ENCODE measurements around the gene GCGR. TPM values are rescaled to one million over a fixed set of nuclear protein-coding genes. Genes with fewer than 3 reads are reported as not detected.
A peak's percentile ranks its signal among the peaks of the same experiment; 100 is the strongest.

Gene GCGR
- polyA plus RNA-seq, 1 donor from 2014 or later: not detected

- TF ChIP-seq CTCF (IDR thresholded peaks at IDR 0.05; ENCODE audit: poor library complexity, severe bottlenecking): no peak
- TF ChIP-seq TAF1 (IDR thresholded peaks at IDR 0.05; ENCODE audit: low read depth): no peak
- Histone ChIP-seq H3K27ac (ENCODE audit: low read length) (peak within 1 kb of the TSS; percentile 77), H3K9ac (ENCODE audit: low read length) (peak within 1 kb of the TSS; percentile 98), H3K27me3 (ENCODE audit: insufficient read depth, low read depth, low read length) (no peaks in the 10 kb centered on the region), H3K9me2 (ENCODE audit: insufficient read depth, low read length) (no peaks in the 10 kb centered on the region), H3K79me2 (replicated peaks; ENCODE audit: insufficient read depth, low read length) (peaks cover 29% of the 10 kb centered on the region), H3K4me2 (ENCODE audit: low read length) (peak within 1 kb of the TSS; percentile 80), H3K36me3 (ENCODE audit: insufficient read depth, low read length) (no peaks in the 10 kb centered on the region), H3F3A (ENCODE audit: insufficient read depth, low read length, poor library complexity, severe bottlenecking) (no peaks in the 10 kb centered on the region), H3K9me3 (ENCODE audit: low read length) (no peaks in the 10 kb centered on the region), H4K20me1 (ENCODE audit: insufficient read depth) (peaks cover 4% of the 10 kb centered on the region), H2AFZ (ENCODE audit: low read depth, low read length) (no peak within 1 kb of the TSS), H3K4me3 (ENCODE audit: low read length) (peak within 1 kb of the TSS; percentile 97)
Observed at GRCh38 chr17:81834831-81835267, 30.9 kb downstream of the GCGR start, which contains the start of gene PPP1R27. Gene PPP1R27 (minus strand): TSS chr17:81835050. CDS start chr17:81834953, 97 bp downstream.

- Histone ChIP-seq H3K27ac (ENCODE audit: low read length) (no peak overlapping the region), H3K4me3 (ENCODE audit: low read length) (no peak overlapping the region), H3K36me3 (ENCODE audit: insufficient read depth, low read length) (no peaks in the 10 kb centered on the region), H3K9me3 (ENCODE audit: low read length) (no peaks in the 10 kb centered on the region), H2AFZ (ENCODE audit: low read depth, low read length) (no peak overlapping the region), H3K9ac (ENCODE audit: low read length) (no peak overlapping the region), H3K79me2 (replicated peaks; ENCODE audit: insufficient read depth, low read length) (peaks cover 10% of the 10 kb centered on the region), H3K9me2 (ENCODE audit: insufficient read depth, low read length) (no peaks in the 10 kb centered on the region), H3F3A (ENCODE audit: insufficient read depth, low read length, poor library complexity, severe bottlenecking) (no peaks in the 10 kb centered on the region), H3K4me2 (ENCODE audit: low read length) (no peak overlapping the region), H3K27me3 (ENCODE audit: insufficient read depth, low read depth, low read length) (no peaks in the 10 kb centered on the region), H4K20me1 (ENCODE audit: insufficient read depth) (no peaks in the 10 kb centered on the region)
- no peak for TF ChIP-seq POLR2AphosphoS5 (IDR thresholded peaks at IDR 0.05)
- TF ChIP-seq CTCF (IDR thresholded peaks at IDR 0.05; ENCODE audit: poor library complexity, severe bottlenecking): no peak
- TF ChIP-seq SMC3 (conservative IDR thresholded peaks at IDR 0.05; ENCODE audit: poor library complexity): no peak
- TF ChIP-seq EZH2 (IDR thresholded peaks at IDR 0.05; ENCODE audit: borderline replicate concordance, insufficient read depth, low read length, poor library complexity, severe bottlenecking): no peak
- TF ChIP-seq RAD21 (conservative IDR thresholded peaks at IDR 0.05): no peak
- TF ChIP-seq TAF1 (IDR thresholded peaks at IDR 0.05; ENCODE audit: low read depth): no peak
- no peak for TF ChIP-seq EP300 (conservative IDR thresholded peaks at IDR 0.05; ENCODE audit: poor library complexity, severe bottlenecking)
- TF ChIP-seq REST (IDR thresholded peaks at IDR 0.05; ENCODE audit: borderline replicate concordance): no peak
- no peak for TF ChIP-seq MXI1 (conservative IDR thresholded peaks at IDR 0.05; ENCODE audit: poor library complexity, severe bottlenecking)
Observed at GRCh38 chr17:81837641-81838040, 33.7 kb downstream of the GCGR start.
